ENCODE data around the gene ZNF397.

DNA sequence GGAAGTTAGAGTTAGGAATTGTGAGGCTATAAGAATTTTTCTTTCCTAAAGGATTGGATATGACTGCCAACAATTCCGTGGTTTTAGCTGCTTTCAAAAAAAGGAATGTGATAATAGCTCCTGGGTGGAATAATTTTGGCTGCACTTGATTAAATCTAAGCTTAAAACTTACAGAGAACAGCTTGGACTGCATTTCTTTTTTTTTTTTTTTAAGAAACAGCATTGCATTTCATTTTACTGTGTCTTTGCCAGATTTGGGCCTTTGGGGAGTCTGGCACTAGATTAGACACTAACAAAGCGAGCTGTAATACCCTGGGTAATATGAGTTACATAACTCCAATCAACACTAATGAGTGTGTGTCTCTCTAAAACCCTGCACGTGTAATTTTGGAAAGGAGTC lies 37.8 kb upstream of the ZNF397 start:
- TF ChIP-seq, protein P1, sequence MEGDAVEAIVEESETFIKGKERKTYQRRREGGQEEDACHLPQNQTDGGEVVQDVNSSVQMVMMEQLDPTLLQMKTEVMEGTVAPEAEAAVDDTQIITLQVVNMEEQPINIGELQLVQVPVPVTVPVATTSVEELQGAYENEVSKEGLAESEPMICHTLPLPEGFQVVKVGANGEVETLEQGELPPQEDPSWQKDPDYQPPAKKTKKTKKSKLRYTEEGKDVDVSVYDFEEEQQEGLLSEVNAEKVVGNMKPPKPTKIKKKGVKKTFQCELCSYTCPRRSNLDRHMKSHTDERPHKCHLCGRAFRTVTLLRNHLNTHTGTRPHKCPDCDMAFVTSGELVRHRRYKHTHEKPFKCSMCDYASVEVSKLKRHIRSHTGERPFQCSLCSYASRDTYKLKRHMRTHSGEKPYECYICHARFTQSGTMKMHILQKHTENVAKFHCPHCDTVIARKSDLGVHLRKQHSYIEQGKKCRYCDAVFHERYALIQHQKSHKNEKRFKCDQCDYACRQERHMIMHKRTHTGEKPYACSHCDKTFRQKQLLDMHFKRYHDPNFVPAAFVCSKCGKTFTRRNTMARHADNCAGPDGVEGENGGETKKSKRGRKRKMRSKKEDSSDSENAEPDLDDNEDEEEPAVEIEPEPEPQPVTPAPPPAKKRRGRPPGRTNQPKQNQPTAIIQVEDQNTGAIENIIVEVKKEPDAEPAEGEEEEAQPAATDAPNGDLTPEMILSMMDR (IDR thresholded peaks at IDR 0.05): no peak
- no peak for TF ChIP-seq POLR2A (IDR thresholded peaks at IDR 0.05)
